ENCODE results near the gene UBAP1. TPM values are rescaled to one million over a fixed set of nuclear protein-coding genes. Genes with fewer than 3 reads are reported as not detected.
"Not testable (repeated sequence)": the region's sequence is repeated elsewhere in the genome, so short reads cannot be mapped to it uniquely, and the experiment has no call there.

Gene UBAP1
- total RNA-seq, 2 experiments from 2014 or later, result 47.1 to 50.4 TPM

GRCh38 chr9:34220218-34220617 is 41.4 kb downstream of the UBAP1 start:
- Histone ChIP-seq H3K4me3 (ENCODE audit: low read length) (no peak overlapping the region), H3K36me3 (ENCODE audit: insufficient read depth, low read length) (peaks cover 15% of the 10 kb centered on the region), H3K27ac (ENCODE audit: low read depth in 1 of 2, low read length in 2 of 2) (no peak overlapping the region), H3K4me1 (ENCODE audit: insufficient read depth, low read length) (peaks cover 3% of the 10 kb centered on the region), H3K27me3 (ENCODE audit: control insufficient read depth in 1 of 2, insufficient read depth in 2 of 2, low read length in 2 of 2) (no peaks in the 10 kb centered on the region), H3K9me3 (ENCODE audit: control insufficient read depth in 1 of 2, insufficient read depth in 1 of 2, low read length in 2 of 2) (no peaks in the 10 kb centered on the region)
- peaks cover 18% of the 10 kb centered on the region for H3K4me1 Mint-ChIP-seq (ENCODE audit: low read depth)
- H3K27me3 Mint-ChIP-seq, result no peaks in the 10 kb centered on the region
- H3K4me3 Mint-ChIP-seq, result no peak overlapping the region
- ChIA-PET POLR2A (no interaction called here), CTCF (no interaction called here)
- TF ChIP-seq, protein P1, sequence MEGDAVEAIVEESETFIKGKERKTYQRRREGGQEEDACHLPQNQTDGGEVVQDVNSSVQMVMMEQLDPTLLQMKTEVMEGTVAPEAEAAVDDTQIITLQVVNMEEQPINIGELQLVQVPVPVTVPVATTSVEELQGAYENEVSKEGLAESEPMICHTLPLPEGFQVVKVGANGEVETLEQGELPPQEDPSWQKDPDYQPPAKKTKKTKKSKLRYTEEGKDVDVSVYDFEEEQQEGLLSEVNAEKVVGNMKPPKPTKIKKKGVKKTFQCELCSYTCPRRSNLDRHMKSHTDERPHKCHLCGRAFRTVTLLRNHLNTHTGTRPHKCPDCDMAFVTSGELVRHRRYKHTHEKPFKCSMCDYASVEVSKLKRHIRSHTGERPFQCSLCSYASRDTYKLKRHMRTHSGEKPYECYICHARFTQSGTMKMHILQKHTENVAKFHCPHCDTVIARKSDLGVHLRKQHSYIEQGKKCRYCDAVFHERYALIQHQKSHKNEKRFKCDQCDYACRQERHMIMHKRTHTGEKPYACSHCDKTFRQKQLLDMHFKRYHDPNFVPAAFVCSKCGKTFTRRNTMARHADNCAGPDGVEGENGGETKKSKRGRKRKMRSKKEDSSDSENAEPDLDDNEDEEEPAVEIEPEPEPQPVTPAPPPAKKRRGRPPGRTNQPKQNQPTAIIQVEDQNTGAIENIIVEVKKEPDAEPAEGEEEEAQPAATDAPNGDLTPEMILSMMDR (IDR thresholded peaks at IDR 0.05), result no peak
- no peak overlapping the region for H3K27ac Mint-ChIP-seq
- ATAC-seq (ENCODE audit: poor library complexity) (no peak), DNase-seq (no peak)
- intact Hi-C loops (cut with DNase I, micrococcal nuclease), result no loop called here
- H3K9me3 Mint-ChIP-seq, result no peaks in the 10 kb centered on the region
- H3K36me3 Mint-ChIP-seq (ENCODE audit: low read depth), result peaks cover 44% of the 10 kb centered on the region

DNA sequence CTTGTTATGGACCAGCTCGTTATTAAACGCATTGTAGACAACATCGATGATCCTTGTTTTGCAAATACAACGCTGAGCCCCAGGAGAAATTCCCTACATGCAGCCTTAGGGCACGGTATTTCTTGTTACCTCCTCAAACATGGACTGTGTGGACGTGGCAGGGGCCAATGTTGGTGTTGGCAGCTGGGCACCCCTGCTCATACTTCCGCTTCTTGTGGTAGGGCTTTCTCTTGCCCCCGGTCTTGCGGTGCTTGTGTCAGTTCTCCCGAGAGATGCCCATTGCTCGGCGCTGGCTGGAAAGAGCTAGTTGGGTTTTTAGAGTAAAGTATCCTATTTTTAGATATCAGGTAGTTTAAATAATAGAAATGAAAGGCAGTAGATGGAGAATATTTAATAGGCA is 45.5 kb downstream of the UBAP1 start:
- DNase-seq, result no peak
- peaks cover 22% of the 10 kb centered on the region for H3K4me1 Mint-ChIP-seq (ENCODE audit: low read depth)
- Histone ChIP-seq H3K36me3 (ENCODE audit: insufficient read depth, low read length) (peaks cover 10% of the 10 kb centered on the region), H3K4me1 (ENCODE audit: insufficient read depth, low read length) (no peaks in the 10 kb centered on the region), H3K27ac (ENCODE audit: low read depth in 1 of 2, low read length in 2 of 2) (no peak overlapping the region), H3K27me3 (ENCODE audit: control insufficient read depth in 1 of 2, insufficient read depth in 2 of 2, low read length in 2 of 2) (no peaks in the 10 kb centered on the region), H3K4me3 (ENCODE audit: low read length) (no peak overlapping the region), H3K9me3 (ENCODE audit: control insufficient read depth in 1 of 2, insufficient read depth in 1 of 2, low read length in 2 of 2) (no peaks in the 10 kb centered on the region)
- H3K27ac Mint-ChIP-seq, result no peak overlapping the region
- ChIA-PET CTCF (no interaction called here), POLR2A (no interaction called here)
- intact Hi-C loops (cut with DNase I, micrococcal nuclease), result no loop called here
- H3K4me3 Mint-ChIP-seq, result no peak overlapping the region
- H3K9me3 Mint-ChIP-seq, result no peaks in the 10 kb centered on the region
- no peak for ATAC-seq (ENCODE audit: poor library complexity)
- peaks cover 47% of the 10 kb centered on the region for H3K36me3 Mint-ChIP-seq (ENCODE audit: low read depth)
- H3K27me3 Mint-ChIP-seq, result no peaks in the 10 kb centered on the region
- TF ChIP-seq, protein P1 (IDR thresholded peaks at IDR 0.05), result no peak

DNA sequence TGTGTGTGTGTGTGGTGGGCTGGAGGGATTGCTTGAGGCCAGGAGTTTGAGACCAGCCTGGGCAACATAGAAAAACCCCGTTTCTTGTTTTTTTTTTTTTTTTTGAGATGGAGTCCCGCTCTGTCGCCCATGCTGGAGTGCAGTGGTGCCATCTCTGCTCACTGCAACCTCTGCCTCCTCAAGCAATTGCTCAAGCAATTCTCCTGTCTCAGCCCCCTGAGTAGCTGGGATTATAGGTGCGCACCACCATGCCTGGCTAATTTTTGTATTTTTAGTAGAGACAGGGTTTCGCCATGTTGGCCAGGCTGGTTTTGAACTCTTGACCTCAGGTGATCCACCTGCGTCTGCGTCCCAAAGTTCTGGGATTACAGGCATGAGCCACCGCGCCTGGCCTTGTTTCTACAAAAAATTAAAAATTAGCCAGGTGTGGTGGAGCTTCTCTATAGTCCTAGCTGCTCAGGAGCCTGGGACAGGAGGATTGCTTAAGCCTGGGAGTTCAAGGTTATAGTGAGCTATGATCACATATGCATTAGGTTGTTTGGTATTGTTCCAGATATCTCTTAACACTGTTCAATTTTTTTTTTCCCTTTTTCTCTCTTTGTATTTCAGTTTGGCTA is 47.4 kb downstream of the UBAP1 start:
- H3K27me3 Mint-ChIP-seq; H3K36me3 ChIP-seq (ENCODE audit: insufficient read depth, low read length); H3K9me3 Mint-ChIP-seq; H3K27ac ChIP-seq (ENCODE audit: low read depth in 1 of 2, low read length in 2 of 2); H3K9me3 ChIP-seq (ENCODE audit: control insufficient read depth in 1 of 2, insufficient read depth in 1 of 2, low read length in 2 of 2); H3K4me3 Mint-ChIP-seq; intact Hi-C loops (cut with DNase I, micrococcal nuclease); POLR2A ChIA-PET; H3K27me3 ChIP-seq (ENCODE audit: control insufficient read depth in 1 of 2, insufficient read depth in 2 of 2, low read length in 2 of 2); H3K27ac Mint-ChIP-seq; H3K4me1 ChIP-seq (ENCODE audit: insufficient read depth, low read length); CTCF ChIA-PET; DNase-seq; H3K4me3 ChIP-seq (ENCODE audit: low read length); ATAC-seq (ENCODE audit: poor library complexity): not testable (repeated sequence)
- Mint-ChIP-seq H3K36me3 (ENCODE audit: low read depth) (peaks cover 42% of the 10 kb centered on the region), H3K4me1 (ENCODE audit: low read depth) (peaks cover 18% of the 10 kb centered on the region)

- TF ChIP-seq, protein P1 (IDR thresholded peaks at IDR 0.05), result no peak
- no peaks in the 10 kb centered on the region for H3K9me3 Mint-ChIP-seq
- no peak overlapping the region for H3K27ac Mint-ChIP-seq
- no peaks in the 10 kb centered on the region for H3K9me3 ChIP-seq (ENCODE audit: control insufficient read depth in 1 of 2, insufficient read depth in 1 of 2, low read length in 2 of 2)
- no peak overlapping the region for H3K4me3 ChIP-seq (ENCODE audit: low read length)
- no peak for ATAC-seq (ENCODE audit: poor library complexity)
- H3K27ac ChIP-seq (ENCODE audit: low read depth in 1 of 2, low read length in 2 of 2), result no peak overlapping the region
- no peaks in the 10 kb centered on the region for H3K27me3 Mint-ChIP-seq
- DNase-seq, result no peak
- POLR2A ChIA-PET, result no interaction called here
- CTCF ChIA-PET, result no interaction called here
- no peak overlapping the region for H3K4me3 Mint-ChIP-seq
- peaks cover 19% of the 10 kb centered on the region for H3K4me1 Mint-ChIP-seq (ENCODE audit: low read depth)
- no peaks in the 10 kb centered on the region for H3K4me1 ChIP-seq (ENCODE audit: insufficient read depth, low read length)
- H3K27me3 ChIP-seq (ENCODE audit: control insufficient read depth in 1 of 2, insufficient read depth in 2 of 2, low read length in 2 of 2), result no peaks in the 10 kb centered on the region
- peaks cover 13% of the 10 kb centered on the region for H3K36me3 ChIP-seq (ENCODE audit: insufficient read depth, low read length)
- intact Hi-C loops (cut with DNase I, micrococcal nuclease), result no loop called here
- peaks cover 42% of the 10 kb centered on the region for H3K36me3 Mint-ChIP-seq (ENCODE audit: low read depth)
Measured at GRCh38 chr9:34227445-34227844, 48.6 kb downstream of the UBAP1 start.
